Endothelial cell of umbilical vein (primary cell): ENCODE measurements around the gene BRK1. TPM values are rescaled to one million over a fixed set of nuclear protein-coding genes. Genes with fewer than 3 reads are reported as not detected.

Experiments
- BruUV-seq: library from RNA; stranded (reverse); fragments of 400-500 nt; replicated peaks from 2 replicates; lab custom pipeline; 2021; lab: Mats Ljungman, UMichigan
- CTCF ChIA-PET: fragments of 300-600, 350-600 bp; sonication (Branson Sonifier 250); formaldehyde crosslinking; loops from one replicate; lab custom pipeline; 2021; ENCODE audit warnings: antibody characterized with exemption, inconsistent platforms; lab: Charles Lee
- POLR2A ChIA-PET: fragments of 300-600, 350-600 bp; sonication (Branson Sonifier 250); formaldehyde crosslinking; loops from one replicate; lab custom pipeline; 2021; ENCODE audit warnings: antibody characterized with exemption, inconsistent platforms; lab: Charles Lee
- DNase-seq: peaks from one replicate; pipeline ENCODE4 v3.0.0-alpha.2; 2011; ENCODE audit warnings: low read depth, low spot score
- FAIRE-seq: peaks from 2 replicates; lab custom pipeline; 2011; peaks lifted over from hg19 to GRCh38; lab: Jason Lieb, UNC
- H2AFZ ChIP-seq: 2 replicates; pipeline ENCODE4 v1.6.0; 2012; ENCODE audit warnings: low read depth, low read length, control low read depth, inconsistent platforms
- H3K27ac ChIP-seq: 2 replicates; pipeline ENCODE4 v1.5.1; 2011; ENCODE audit warnings: low read depth, mild to moderate bottlenecking, control low read depth, low read length, moderate library complexity; ENCODE audit not compliant: insufficient read depth
- H3K27me3 ChIP-seq, 2 experiments: 2 replicates each; pipeline versions ENCODE4 v1.6.0 to v1.6.1; 2011; ENCODE audit warnings: low read length in 2 of 2, mixed read lengths in 1 of 2; ENCODE audit not compliant: control insufficient read depth in 2 of 2, insufficient read depth in 2 of 2
- H3K36me3 ChIP-seq, 2 experiments: 2 replicates in 1 of 2; 3 replicates in 1 of 2; pipeline ENCODE4 v1.5.1; 2011; ENCODE audit warnings: low read length in 2 of 2, mild to moderate bottlenecking in 1 of 2, moderate library complexity in 1 of 2; ENCODE audit not compliant: control insufficient read depth in 2 of 2, insufficient read depth in 2 of 2; ENCODE audit errors: extremely low read depth in 1 of 2
- H3K4me1 ChIP-seq: 3 replicates; pipeline ENCODE4 v1.5.1; 2011; ENCODE audit warnings: mild to moderate bottlenecking, low read length; ENCODE audit not compliant: control insufficient read depth, insufficient read depth; ENCODE audit errors: extremely low read depth
- H3K4me2 ChIP-seq: 2 replicates; pipeline ENCODE4 v1.6.1; 2011; ENCODE audit warnings: low read length, control low read depth, mixed read lengths; ENCODE audit not compliant: insufficient read depth
- H3K4me3 ChIP-seq, 3 experiments: fragments of 200-600 bp in 1 of 3; sonication (generic), shearing (Covaris generic) in 1 of 3; replicated peaks in 1 of 3; 2 replicates each; pipeline ENCODE4 v1.5.1; 2011 to 2016; ENCODE audit warnings: control low read depth in 3 of 3, low read length in 3 of 3, mild to moderate bottlenecking in 2 of 3, inconsistent platforms in 1 of 3, low read depth in 1 of 3, moderate library complexity in 1 of 3; ENCODE audit not compliant: insufficient read depth in 1 of 3
- H3K79me2 ChIP-seq: 2 replicates; pipeline ENCODE4 v1.6.0; 2012; ENCODE audit warnings: low read length, inconsistent platforms; ENCODE audit not compliant: control insufficient read depth, insufficient read depth
- H3K9ac ChIP-seq: replicated peaks from 2 replicates; pipeline ENCODE3; 2011; ENCODE audit warnings: low read length, control low read depth; ENCODE audit not compliant: insufficient read depth; ENCODE audit errors: extremely low read depth
- H3K9me1 ChIP-seq: replicated peaks from 3 replicates; pipeline ENCODE4 v1.6.0; 2011; ENCODE audit warnings: mild to moderate bottlenecking, low read length; ENCODE audit not compliant: control insufficient read depth, insufficient read depth; ENCODE audit errors: extremely low read depth
- H3K9me3 ChIP-seq: replicated peaks from 2 replicates; pipeline ENCODE4 v1.5.1; 2012; ENCODE audit warnings: low read length, inconsistent platforms; ENCODE audit not compliant: control insufficient read depth, insufficient read depth
- H4K20me1 ChIP-seq: replicated peaks from 2 replicates; pipeline ENCODE3; 2011; ENCODE audit warnings: mild to moderate bottlenecking, low read length; ENCODE audit not compliant: control insufficient read depth, insufficient read depth; ENCODE audit errors: extremely low read depth
- EZH2 ChIP-seq: IDR thresholded peaks from 2 replicates; pipeline ENCODE4 v1.6.1; 2012; ENCODE audit warnings: borderline replicate concordance, low read depth, mild to moderate bottlenecking, moderate library complexity, low read length, inconsistent platforms; ENCODE audit not compliant: severe bottlenecking
- FOS ChIP-seq: IDR thresholded peaks from 2 replicates; pipeline ENCODE4 v1.6.1; 2011; ENCODE audit warnings: mild to moderate bottlenecking, low read length, moderate library complexity, borderline replicate concordance; ENCODE audit not compliant: insufficient read depth
- GATA2 ChIP-seq: IDR thresholded peaks from 2 replicates; pipeline ENCODE4 v1.7.0; 2011; ENCODE audit warnings: low read depth, mild to moderate bottlenecking, moderate library complexity, mixed read lengths, low read length; ENCODE audit not compliant: insufficient read length, insufficient read depth
- JUN ChIP-seq: IDR thresholded peaks from 2 replicates; pipeline ENCODE4 v1.6.1; 2011; ENCODE audit warnings: borderline replicate concordance, low read depth; ENCODE audit not compliant: insufficient read length, insufficient read depth
- MYC ChIP-seq: IDR thresholded peaks from one replicate; pipeline ENCODE4 v1.6.1; 2011; ENCODE audit warnings: mild to moderate bottlenecking, low read depth, low read length
- POLR2A ChIP-seq: IDR thresholded peaks from 2 replicates; pipeline ENCODE4 v1.6.1; 2012; ENCODE audit warnings: low read depth, mild to moderate bottlenecking, control low read depth, low read length
- POLR2AphosphoS5 ChIP-seq: IDR thresholded peaks from 2 replicates; pipeline ENCODE4 v1.6.1; 2012; ENCODE audit warnings: low read depth, mild to moderate bottlenecking, control low read depth, low read length, moderate library complexity; ENCODE audit not compliant: insufficient read depth
- dilution Hi-C: fragments of 300-500 bp; cut with MboI; formaldehyde crosslinking; loops from one replicate; pipeline ENCODE4 v1.15.0; 2019; ENCODE audit warnings: low sequenced_read_pairs; ENCODE audit not compliant: extremely low pct_ligation_motif_present
- intact Hi-C: fragments of 100-400 bp; cut with micrococcal nuclease; formaldehyde crosslinking; loops from one replicate; pipeline ENCODE4 v1.10.0; 2022
- polyA plus RNA-seq, 4 experiments: library from polyadenylated mRNA; depleted of rRNA in 3 of 4; stranded (reverse) in 3 of 4; unstranded in 1 of 4; fragments of >200 nt; gene quantifications; 2 replicates each; pipeline versions ENCODE4 v1.2.1 to v1.2.3, GENCODE V29; 2011 to 2012; ENCODE audit warnings: missing spikeins in 1 of 4
- total RNA-seq: library from RNA; stranded (reverse); gene quantifications from 2 replicates; pipeline ENCODE4 v1.2.3, GENCODE V29; 2021
- TF ChIP-seq, protein P1 (sequence below), 2 donors: IDR thresholded peaks; 1 replicate in 1 of 2; 2 replicates in 1 of 2; pipeline ENCODE4 v1.5.1; 2011; ENCODE audit warnings: low read length in 2 of 2, mild to moderate bottlenecking in 2 of 2, moderate library complexity in 2 of 2, control low read depth in 1 of 2, inconsistent platforms in 1 of 2, low read depth in 1 of 2; ENCODE audit not compliant: insufficient read depth in 1 of 2; ENCODE audit errors: extremely low read depth in 1 of 2
- TF ChIP-seq, protein P2 (sequence below): IDR thresholded peaks from 2 replicates; pipeline ENCODE4 v1.6.1; 2011; ENCODE audit not compliant: insufficient read depth, insufficient read length

Gene BRK1
- total and polyA plus RNA-seq, 2 donors (not counting 3 experiments of a cell fraction or from before 2014, with no cell fraction given): 123 to 144 TPM

DNA sequence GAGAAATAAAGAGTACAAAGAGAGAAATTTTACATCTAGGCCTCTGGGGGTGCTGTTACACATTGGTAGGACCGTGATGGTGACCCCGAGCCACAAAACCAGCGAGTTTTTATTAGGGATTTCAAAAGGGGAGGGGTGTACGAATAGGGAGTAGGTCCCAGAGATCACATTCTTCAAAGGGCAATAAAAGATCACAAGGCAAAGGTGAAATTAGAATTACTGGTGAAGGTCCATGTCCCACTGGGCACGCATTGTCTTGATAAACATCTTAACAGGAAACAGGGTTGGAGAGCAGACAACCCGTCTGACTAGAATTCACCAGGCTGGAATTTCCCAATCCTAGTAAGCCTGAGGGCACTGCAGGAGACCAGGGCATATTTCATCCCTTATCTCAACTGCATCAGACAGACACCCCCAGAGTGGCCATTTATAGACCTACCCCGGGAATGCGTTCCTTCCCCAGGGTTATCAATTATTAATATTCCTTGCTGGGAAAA lies 53.6 kb downstream of the BRK1 start:
- no peaks in the 10 kb centered on the region for H4K20me1 ChIP-seq
- H3K27ac ChIP-seq: no peak overlapping the region
- CTCF ChIA-PET: no interaction called here
- no peak overlapping the region for H3K4me3 ChIP-seq
- H3K4me2 ChIP-seq: no peak overlapping the region
- H3K27me3 ChIP-seq: no peaks in the 10 kb centered on the region
- H3K9me1 ChIP-seq: no peaks in the 10 kb centered on the region
- dilution Hi-C loops: no loop called here
- H3K9me3 ChIP-seq: no peaks in the 10 kb centered on the region
- no peak overlapping the region for H2AFZ ChIP-seq
- FAIRE-seq (no peak), DNase-seq (no peak)
- no TSS peak for BruUV-seq
- POLR2A ChIA-PET: no interaction called here
- H3K9ac ChIP-seq: no peak overlapping the region
- peaks cover 13% of the 10 kb centered on the region for H3K4me1 ChIP-seq
- intact Hi-C loops: no loop called here
- no peaks in the 10 kb centered on the region for H3K79me2 ChIP-seq
- no peaks in the 10 kb centered on the region for H3K36me3 ChIP-seq
- TF ChIP-seq, protein P1, sequence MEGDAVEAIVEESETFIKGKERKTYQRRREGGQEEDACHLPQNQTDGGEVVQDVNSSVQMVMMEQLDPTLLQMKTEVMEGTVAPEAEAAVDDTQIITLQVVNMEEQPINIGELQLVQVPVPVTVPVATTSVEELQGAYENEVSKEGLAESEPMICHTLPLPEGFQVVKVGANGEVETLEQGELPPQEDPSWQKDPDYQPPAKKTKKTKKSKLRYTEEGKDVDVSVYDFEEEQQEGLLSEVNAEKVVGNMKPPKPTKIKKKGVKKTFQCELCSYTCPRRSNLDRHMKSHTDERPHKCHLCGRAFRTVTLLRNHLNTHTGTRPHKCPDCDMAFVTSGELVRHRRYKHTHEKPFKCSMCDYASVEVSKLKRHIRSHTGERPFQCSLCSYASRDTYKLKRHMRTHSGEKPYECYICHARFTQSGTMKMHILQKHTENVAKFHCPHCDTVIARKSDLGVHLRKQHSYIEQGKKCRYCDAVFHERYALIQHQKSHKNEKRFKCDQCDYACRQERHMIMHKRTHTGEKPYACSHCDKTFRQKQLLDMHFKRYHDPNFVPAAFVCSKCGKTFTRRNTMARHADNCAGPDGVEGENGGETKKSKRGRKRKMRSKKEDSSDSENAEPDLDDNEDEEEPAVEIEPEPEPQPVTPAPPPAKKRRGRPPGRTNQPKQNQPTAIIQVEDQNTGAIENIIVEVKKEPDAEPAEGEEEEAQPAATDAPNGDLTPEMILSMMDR (IDR thresholded peaks at IDR 0.05; ENCODE audit: extremely low read depth in 1 of 2, insufficient read depth in 1 of 2, low read depth in 1 of 2, low read length in 2 of 2): peak in 1 of 2 donors; percentile 5
- TF ChIP-seq EZH2: no peak
- TF ChIP-seq, protein P2, sequence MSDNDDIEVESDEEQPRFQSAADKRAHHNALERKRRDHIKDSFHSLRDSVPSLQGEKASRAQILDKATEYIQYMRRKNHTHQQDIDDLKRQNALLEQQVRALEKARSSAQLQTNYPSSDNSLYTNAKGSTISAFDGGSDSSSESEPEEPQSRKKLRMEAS: no peak
- TF ChIP-seq POLR2A: no peak
- no peak for TF ChIP-seq FOS
- no peak for TF ChIP-seq POLR2AphosphoS5
- TF ChIP-seq MYC: no peak
- TF ChIP-seq JUN: no peak
- TF ChIP-seq GATA2: peak; percentile 14
